OCI-LY1 (cell line): ENCODE measurements around the gene EPHA7.

Source experiments
- H2AFZ ChIP-seq: fragments of 200-600 bp; sonication (generic), shearing (Covaris generic); 2 replicates; pipeline ENCODE4 v1.6.0; 2014; ENCODE audit warnings: antibody characterized with exemption, mild to moderate bottlenecking, low read length
- H3F3A ChIP-seq: fragments of 200-600 bp; sonication (generic), shearing (Covaris generic); 2 replicates; pipeline ENCODE4 v1.6.0; 2014; ENCODE audit warnings: mild to moderate bottlenecking, antibody characterized with exemption, low read length, moderate library complexity; ENCODE audit not compliant: insufficient read depth
- H3K27ac ChIP-seq: fragments of 200-600 bp; sonication (generic); 2 replicates; pipeline ENCODE4 v1.5.1; 2014; ENCODE audit warnings: low read length, mixed run types, mild to moderate bottlenecking, low read depth; ENCODE audit not compliant: poor library complexity, severe bottlenecking
- H3K27me3 ChIP-seq: fragments of 200-600 bp; sonication (generic); 2 replicates; pipeline ENCODE4 v1.6.0; 2014; ENCODE audit warnings: antibody characterized with exemption, mild to moderate bottlenecking, low read length, moderate library complexity; ENCODE audit not compliant: insufficient read depth
- H3K36me3 ChIP-seq: fragments of 200-600 bp; sonication (generic); 2 replicates; pipeline ENCODE4 v1.6.1; 2014; ENCODE audit warnings: mild to moderate bottlenecking, antibody characterized with exemption, low read length, moderate library complexity, mixed read lengths; ENCODE audit not compliant: insufficient read depth
- H3K4me1 ChIP-seq: fragments of 200-600 bp; sonication (generic); 2 replicates; pipeline ENCODE4 v1.5.1; 2014; ENCODE audit warnings: mild to moderate bottlenecking, low read length, moderate library complexity; ENCODE audit not compliant: insufficient read depth, severe bottlenecking
- H3K4me2 ChIP-seq: fragments of 200-600 bp; sonication (generic), shearing (Covaris generic); 2 replicates; pipeline ENCODE4 v1.6.1; 2014; ENCODE audit warnings: low read length
- H3K4me3 ChIP-seq: fragments of 200-600 bp; sonication (generic); 2 replicates; pipeline ENCODE4 v1.5.1; 2014; ENCODE audit warnings: low read length, low read depth, mild to moderate bottlenecking, mixed read lengths; ENCODE audit not compliant: poor library complexity, severe bottlenecking
- H3K79me2 ChIP-seq: fragments of 200-600 bp; shearing (Covaris generic); 2 replicates; pipeline ENCODE4 v1.6.1; 2016; ENCODE audit warnings: mixed run types, low read length, mixed read lengths; ENCODE audit not compliant: insufficient read depth
- H3K9ac ChIP-seq: fragments of 200-600 bp; sonication (generic), shearing (Covaris generic); 2 replicates; pipeline ENCODE4 v1.6.1; 2014; ENCODE audit warnings: mild to moderate bottlenecking, low read length, mixed read lengths
- H3K9me2 ChIP-seq: fragments of 200-600 bp; sonication (generic), shearing (Covaris generic); 2 replicates; pipeline ENCODE4 v1.6.1; 2014; ENCODE audit warnings: low read depth, mild to moderate bottlenecking, low read length, mixed read lengths
- H3K9me3 ChIP-seq: fragments of 200-600 bp; shearing (Covaris generic); 2 replicates; pipeline ENCODE4 v1.6.1; 2014; ENCODE audit warnings: low read length, mixed read lengths
- H4K20me1 ChIP-seq: fragments of 200-600 bp; sonication (generic), shearing (Covaris generic); 2 replicates; pipeline ENCODE4 v1.6.0; 2016; ENCODE audit warnings: mild to moderate bottlenecking, low read length; ENCODE audit not compliant: insufficient read depth
- EZH2 ChIP-seq: fragments of 200-600 bp; sonication (generic), shearing (Covaris generic); IDR thresholded peaks from 2 replicates; pipeline ENCODE4 v1.8.0; 2017; ENCODE audit warnings: borderline replicate concordance, mixed run types, mild to moderate bottlenecking, antibody characterized with exemption, low read length, moderate library complexity, mixed read lengths
- TF ChIP-seq, protein P1 (sequence below): fragments of 200-600 bp; sonication (generic), shearing (Covaris generic); IDR thresholded peaks from 2 replicates; pipeline ENCODE4 v1.5.1; 2017; ENCODE audit warnings: mild to moderate bottlenecking, antibody characterized with exemption, low read length, moderate library complexity, mixed read lengths

EPHA7 gene

DNA sequence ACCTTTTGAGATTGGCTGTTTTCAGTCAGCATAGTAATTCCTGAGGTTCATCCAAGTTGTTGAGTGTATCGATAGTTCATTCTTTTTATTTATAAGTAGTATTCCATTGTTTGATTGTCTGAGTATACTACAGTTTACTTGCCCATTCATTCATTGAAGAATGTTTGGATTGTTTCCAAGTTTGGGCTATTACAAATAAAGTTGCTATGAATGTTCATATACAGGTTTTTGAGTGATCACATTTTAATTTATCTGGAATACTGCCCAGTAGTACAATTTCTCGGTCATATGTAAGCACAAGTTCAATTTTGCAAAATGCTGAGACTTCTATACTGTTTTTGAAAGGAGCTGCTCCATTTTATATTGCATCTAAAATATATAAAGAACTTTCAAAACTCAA is 14.2 kb upstream of the EPHA7 start:
- H3K4me3 ChIP-seq = no peak overlapping the region
- no peaks in the 10 kb centered on the region for H4K20me1 ChIP-seq
- H3K36me3 ChIP-seq = no peaks in the 10 kb centered on the region
- no peaks in the 10 kb centered on the region for H3K9me2 ChIP-seq
- H3F3A ChIP-seq = no peaks in the 10 kb centered on the region
- no peak overlapping the region for H2AFZ ChIP-seq
- no peaks in the 10 kb centered on the region for H3K27me3 ChIP-seq
- TF ChIP-seq, protein P1, sequence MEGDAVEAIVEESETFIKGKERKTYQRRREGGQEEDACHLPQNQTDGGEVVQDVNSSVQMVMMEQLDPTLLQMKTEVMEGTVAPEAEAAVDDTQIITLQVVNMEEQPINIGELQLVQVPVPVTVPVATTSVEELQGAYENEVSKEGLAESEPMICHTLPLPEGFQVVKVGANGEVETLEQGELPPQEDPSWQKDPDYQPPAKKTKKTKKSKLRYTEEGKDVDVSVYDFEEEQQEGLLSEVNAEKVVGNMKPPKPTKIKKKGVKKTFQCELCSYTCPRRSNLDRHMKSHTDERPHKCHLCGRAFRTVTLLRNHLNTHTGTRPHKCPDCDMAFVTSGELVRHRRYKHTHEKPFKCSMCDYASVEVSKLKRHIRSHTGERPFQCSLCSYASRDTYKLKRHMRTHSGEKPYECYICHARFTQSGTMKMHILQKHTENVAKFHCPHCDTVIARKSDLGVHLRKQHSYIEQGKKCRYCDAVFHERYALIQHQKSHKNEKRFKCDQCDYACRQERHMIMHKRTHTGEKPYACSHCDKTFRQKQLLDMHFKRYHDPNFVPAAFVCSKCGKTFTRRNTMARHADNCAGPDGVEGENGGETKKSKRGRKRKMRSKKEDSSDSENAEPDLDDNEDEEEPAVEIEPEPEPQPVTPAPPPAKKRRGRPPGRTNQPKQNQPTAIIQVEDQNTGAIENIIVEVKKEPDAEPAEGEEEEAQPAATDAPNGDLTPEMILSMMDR = no peak
- TF ChIP-seq EZH2 = no peak
- no peaks in the 10 kb centered on the region for H3K79me2 ChIP-seq
- H3K4me2 ChIP-seq = no peak overlapping the region
- no peaks in the 10 kb centered on the region for H3K9me3 ChIP-seq
- H3K4me1 ChIP-seq = no peaks in the 10 kb centered on the region
- H3K27ac ChIP-seq = no peak overlapping the region
- no peak overlapping the region for H3K9ac ChIP-seq

GRCh38 chr6:93424303-93425064 is 5.1 kb upstream of the EPHA7 start:
- Histone ChIP-seq H4K20me1 (no peaks in the 10 kb centered on the region), H3K27me3 (no peaks in the 10 kb centered on the region), H3K4me2 (no peak overlapping the region), H3K27ac (no peak overlapping the region), H3K9me2 (no peaks in the 10 kb centered on the region), H3K9ac (no peak overlapping the region), H3K79me2 (no peaks in the 10 kb centered on the region), H3K9me3 (no peaks in the 10 kb centered on the region), H3K4me1 (no peaks in the 10 kb centered on the region), H2AFZ (no peak overlapping the region), H3F3A (no peaks in the 10 kb centered on the region), H3K36me3 (no peaks in the 10 kb centered on the region), H3K4me3 (no peak overlapping the region)
- TF ChIP-seq, protein P1 = peak; percentile 51
- no peak for TF ChIP-seq EZH2

DNA sequence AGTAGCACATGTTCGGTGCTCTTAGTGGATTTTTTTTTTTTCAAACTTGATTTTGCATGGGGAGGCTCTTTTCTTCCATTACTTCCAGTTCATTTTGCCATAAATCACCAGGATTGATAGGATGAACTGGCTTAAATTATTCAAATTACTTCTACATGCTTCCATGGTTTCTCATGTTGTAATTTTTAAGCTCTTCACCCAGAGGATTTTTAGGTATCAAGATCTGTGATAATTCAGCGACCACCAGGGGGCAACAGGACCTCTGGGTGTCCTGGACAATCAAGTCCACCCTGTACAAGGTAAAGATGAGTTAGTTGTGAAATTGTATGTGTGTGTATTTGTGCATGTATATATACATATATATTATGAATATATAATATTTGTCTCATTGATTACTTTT is 4.2 kb upstream of the EPHA7 start:
- no peaks in the 10 kb centered on the region for H3K79me2 ChIP-seq

More for the DNA sequence above, 4.2 kb upstream of the EPHA7 start:
- Histone ChIP-seq H4K20me1 (no peaks in the 10 kb centered on the region), H3K27ac (no peak overlapping the region), H3K4me2 (no peak overlapping the region), H3K4me3 (no peak overlapping the region), H3K36me3 (no peaks in the 10 kb centered on the region), H3K27me3 (no peaks in the 10 kb centered on the region), H3K4me1 (no peaks in the 10 kb centered on the region), H2AFZ (no peak overlapping the region), H3K9me3 (no peaks in the 10 kb centered on the region), H3K9ac (no peak overlapping the region), H3K9me2 (no peaks in the 10 kb centered on the region), H3F3A (no peaks in the 10 kb centered on the region)
- TF ChIP-seq, protein P1 = peak; percentile 55
- no peak for TF ChIP-seq EZH2
